HG03095 (cell line): ENCODE results near the gene LRRC57.
"Not testable (repeated sequence)": the region's sequence is repeated elsewhere in the genome, so short reads cannot be mapped to it uniquely, and the experiment has no call there.

ENCODE experiments used
- ATAC-seq: cut with Tn5 transposase; IDR thresholded peaks from one replicate; pipeline ENCODE4 v1.9.1; 2021; ENCODE audit warnings: moderate library complexity; ENCODE audit not compliant: unreplicated experiment

LRRC57 gene

DNA sequence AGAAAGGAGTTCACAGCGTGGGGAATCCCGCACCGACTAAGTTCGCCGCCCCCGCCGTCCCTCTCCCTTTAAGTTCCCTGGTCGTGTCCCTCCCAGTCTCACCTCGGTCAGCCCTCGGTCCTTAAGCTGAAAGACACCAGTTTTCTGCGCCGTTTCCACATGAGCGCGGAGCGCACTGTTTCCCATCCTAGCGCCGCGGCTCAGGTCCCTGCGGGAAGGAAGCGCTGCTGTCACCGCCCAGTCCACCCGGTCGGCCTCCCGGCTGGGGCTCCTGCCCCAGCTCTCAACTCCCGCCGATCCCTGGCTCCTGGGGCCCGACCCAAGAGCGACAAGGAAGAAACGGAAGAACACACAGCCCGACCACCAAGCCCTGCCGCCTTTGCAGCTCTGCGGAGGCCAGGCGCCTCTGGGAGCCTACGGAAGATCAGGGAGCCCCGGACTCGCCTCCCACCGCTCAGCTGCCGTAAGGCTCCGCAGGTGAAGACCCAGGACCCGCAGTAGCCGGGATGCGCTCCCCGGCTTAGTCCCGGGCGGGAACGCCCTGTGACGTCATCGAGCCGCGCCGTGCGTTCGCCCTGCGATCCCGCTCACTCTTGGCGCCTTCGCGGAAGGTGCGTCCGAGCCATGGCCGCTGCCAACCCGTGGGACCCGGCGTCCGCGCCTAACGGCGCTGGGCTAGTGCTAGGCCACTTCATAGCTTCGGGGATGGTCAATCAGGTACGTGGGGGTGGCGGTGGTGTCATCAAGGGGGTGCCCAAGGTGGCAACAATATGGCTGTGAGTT is at the start of gene LRRC57, which contains the start of gene HAUS2:
LRRC57 (minus strand) TSS at position 545 of the 783 bp plus-strand sequence; CDS start at position 186, 359 bp downstream.
HAUS2 (plus strand) TSS at position 590 of the 783 bp plus-strand sequence; CDS start at position 625, 35 bp downstream.
- ATAC-seq, result peak; percentile 71

GRCh38 chr15:42595626-42596240 is 47.1 kb upstream of the LRRC57 start:
- no peak for ATAC-seq

GRCh38 chr15:42594095-42594494 is 45.5 kb upstream of the LRRC57 start:
- ATAC-seq, result no peak

DNA sequence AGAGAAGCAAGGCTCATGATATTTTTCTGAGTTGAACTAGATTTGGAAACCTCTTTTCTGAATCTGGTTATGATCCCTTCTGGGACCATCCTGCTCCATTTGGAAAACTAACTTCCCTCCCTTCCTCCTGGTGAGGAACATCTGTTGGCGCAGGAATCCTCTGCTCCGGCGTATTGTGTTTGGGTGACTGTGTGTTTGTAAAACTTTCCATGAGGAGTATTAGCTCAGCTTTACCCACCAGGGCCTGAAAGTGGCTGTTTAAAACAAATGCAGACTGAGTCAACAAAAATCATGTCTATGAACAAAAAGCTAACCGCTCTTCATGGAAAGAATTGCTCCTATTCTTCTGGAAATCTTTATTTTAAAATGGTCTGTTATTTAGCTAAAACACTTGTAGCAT is 44.5 kb upstream of the LRRC57 start:
- no peak for ATAC-seq

DNA sequence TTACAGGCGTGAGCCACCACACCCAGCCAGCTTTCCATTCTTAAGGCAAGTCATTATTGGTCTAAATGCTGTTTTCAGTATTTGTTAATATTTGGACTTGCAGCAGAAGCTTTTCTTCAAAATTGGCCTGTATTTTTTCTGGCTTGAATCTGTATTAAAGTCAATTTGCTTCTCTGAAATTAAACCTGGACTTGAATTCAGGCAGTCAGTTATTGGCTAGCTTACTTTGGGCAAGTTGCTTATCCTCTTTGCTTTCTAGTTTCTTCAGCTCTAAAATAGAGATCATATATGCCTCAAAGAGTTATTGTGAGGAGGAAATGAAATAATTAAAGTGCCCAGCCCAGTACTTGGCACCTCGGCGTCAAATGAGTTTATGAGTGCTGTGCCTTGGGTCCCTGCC is 44.1 kb upstream of the LRRC57 start:
- no peak for ATAC-seq

- ATAC-seq, result no peak
These were observed 42.8 kb upstream of the LRRC57 start for GRCh38 chr15:42591238-42591934.

GRCh38 chr15:42590619-42591237 is 42.1 kb upstream of the LRRC57 start:
- ATAC-seq, result no peak

GRCh38 chr15:42584031-42584765 is 35.6 kb upstream of the LRRC57 start:
- ATAC-seq, result no peak

DNA sequence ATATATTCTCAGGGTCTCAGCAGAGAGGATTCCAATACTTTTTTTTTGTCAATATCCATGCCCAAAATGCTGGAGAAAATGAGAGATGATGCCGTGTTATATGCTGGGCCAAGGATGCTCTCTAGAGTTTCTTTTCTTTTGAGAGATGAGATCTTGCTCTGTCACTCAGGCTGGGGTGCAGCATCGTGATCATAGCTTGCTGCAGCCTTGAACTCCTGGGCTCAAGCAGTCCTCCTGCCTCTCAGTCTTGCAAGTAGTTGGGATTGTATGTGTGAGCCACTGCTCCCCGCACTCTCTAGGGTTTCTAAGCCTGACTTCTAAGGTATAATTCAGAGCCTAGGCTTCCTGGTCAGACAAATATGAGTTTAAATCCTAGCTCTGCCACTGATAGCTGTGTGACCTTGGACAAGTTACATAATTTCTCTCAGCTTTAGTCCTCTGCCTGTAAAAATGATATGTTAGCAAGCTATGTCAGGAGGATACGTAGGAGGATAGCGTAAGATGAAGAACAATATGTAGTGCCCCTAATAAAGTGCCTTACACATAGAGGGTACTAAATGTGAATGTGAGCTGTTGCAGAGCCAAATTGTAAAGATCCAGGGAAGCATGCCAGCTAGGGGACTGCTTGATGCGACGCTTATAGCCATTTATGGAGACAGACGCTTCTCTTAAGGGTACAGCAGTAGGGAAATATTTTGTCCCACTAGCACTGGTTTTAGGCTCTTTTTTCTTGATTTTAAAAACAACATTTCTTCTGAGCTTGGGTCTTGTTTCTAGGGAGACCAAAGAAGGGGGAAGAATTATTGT is 34.2 kb upstream of the LRRC57 start:
- ATAC-seq, result no peak

GRCh38 chr15:42581272-42581730 is 32.7 kb upstream of the LRRC57 start:
- ATAC-seq, result peak; percentile 82

DNA sequence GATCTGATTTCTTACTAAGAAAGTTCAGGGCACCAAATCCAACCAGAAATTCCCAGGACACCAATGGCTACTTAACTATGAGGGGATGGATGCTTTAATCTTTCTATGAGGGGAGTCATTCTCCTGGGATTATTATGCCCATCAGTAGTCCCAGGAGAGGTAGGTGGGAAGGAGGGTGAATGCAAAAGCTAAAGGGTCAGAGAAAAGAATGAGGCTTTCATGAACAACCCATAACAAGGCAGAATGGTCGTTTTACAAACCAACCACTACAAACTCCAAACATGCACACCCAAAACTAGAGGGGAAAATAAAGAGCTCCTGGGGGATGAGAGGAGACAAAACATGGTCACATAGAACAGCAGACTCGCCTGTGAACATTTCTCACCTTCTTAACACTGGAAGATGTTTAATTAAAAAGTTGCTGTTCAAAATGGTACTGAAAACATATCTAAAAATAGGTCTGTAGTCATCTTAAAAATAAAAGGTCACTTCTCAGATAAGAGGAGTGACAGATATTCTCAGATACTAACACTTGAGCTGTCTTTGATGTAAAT is 30.5 kb upstream of the LRRC57 start:
- no peak for ATAC-seq

- no peak for ATAC-seq
These were observed 29.0 kb upstream of the LRRC57 start for GRCh38 chr15:42577514-42578031.

DNA sequence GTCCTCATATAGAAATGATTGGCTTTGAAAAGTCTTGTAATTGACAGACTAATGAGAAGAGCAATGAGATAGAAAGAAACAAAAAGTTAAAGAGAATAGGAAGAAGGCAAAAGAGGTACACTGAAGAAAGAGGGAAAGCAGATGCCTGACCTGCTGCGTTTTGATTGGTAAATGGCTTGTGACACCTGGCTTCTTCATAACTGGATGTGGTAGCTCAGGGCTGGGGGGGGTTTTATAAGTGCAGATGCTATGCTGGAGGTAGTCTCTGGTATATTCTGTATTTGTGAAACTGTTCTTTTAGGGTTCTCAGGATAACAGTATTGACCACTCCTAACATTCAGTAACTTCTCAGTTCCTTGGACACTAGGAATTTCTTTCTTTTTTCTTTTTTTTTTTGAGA is 28.2 kb upstream of the LRRC57 start:
- ATAC-seq, result no peak

GRCh38 chr15:42576040-42576594 is 27.5 kb upstream of the LRRC57 start:
- ATAC-seq, result no peak

DNA sequence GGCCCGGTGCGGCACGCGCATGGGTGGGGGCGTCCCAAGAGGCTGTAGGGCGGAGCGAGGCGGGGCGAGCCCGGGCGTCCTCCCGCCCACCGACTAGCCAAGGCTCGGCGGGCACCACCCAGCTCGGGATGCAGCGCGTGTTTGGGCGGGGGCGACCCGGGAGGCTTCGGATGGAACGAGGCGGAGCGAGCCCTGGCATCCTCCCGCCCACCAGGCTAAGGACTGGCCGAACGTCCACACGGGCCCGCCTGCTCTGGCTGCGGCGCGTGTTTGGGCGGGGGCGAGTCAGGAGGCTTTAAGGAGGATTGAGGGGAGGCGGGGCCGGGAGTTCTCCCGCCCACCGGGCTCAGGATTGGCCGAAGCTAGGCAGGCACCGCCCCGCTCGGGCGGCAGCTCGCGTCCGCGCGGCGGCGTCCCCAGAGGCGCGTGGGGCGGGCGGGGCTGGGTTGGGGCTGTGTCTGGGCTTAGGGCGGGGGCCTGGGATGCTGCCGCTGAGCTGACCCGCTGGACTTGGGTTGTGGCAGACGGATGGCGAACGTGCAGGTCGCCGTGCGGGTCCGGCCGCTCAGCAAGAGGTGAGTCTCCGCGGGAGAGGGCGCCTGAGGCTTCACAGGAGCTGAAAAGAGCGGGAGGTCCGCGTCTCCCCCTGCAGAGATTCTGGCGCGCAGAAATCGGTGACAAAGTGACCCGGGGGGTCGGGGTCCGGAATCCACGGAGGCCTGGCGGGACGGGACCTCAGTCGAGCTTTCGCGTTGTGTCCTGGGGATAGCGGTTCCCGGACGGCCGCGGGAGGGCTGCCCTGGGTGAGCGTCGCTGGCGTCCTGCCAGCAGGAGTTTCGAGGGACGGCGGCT is 26.8 kb upstream of the LRRC57 start, which contains the start of gene STARD9:
STARD9 (plus strand) TSS at position 419 of the 852 bp plus-strand sequence; CDS start at position 529, 110 bp downstream.
- ATAC-seq, result peak; percentile 86

DNA sequence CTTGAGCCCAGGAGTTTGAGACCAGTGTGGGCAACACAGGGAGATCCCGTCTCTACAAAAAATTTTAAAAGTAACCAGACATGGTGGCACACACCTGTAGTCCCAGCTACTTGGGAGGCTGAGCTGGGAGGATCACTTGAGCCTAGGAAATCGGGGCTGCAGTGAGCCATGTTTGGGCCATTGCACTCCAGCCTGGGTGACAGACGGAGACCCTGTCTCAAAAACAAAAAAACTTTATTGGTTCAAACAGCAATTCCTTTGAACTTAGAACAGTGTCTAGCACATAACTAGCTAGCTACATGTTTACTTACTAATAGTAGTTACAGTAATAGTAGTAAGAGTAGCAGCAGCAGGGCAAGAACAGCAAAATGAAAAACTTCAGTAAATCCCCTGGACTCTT is 10.1 kb upstream of the LRRC57 start:
- no peak for ATAC-seq

- not testable (repeated sequence) for ATAC-seq
These were observed 8.1 kb upstream of the LRRC57 start for GRCh38 chr15:42556550-42557207.
